Natural killer cell treated with Interleukin-12 subunit alpha and Interleukin-12 subunit beta and Interleukin-15 and Interleukin-18, amount 100 ng/mL, for 72 hours (primary cell): ENCODE data around the gene CDC42BPA. TPM values are rescaled to one million over a fixed set of nuclear protein-coding genes. Genes with fewer than 3 reads are reported as not detected.
"Not testable (repeated sequence)": the region's sequence is repeated elsewhere in the genome, so short reads cannot be mapped to it uniquely, and the experiment has no call there.

Experiments
- ATAC-seq, 2 donors: fragments of 150-1000 bp; cut with Tn5 transposase in 1 of 2; sonication (Bioruptor Pico), chemical (Tn5 transposase) in 1 of 2; 2 replicates each; pipeline ENCODE4 v1.10.0; 2021
- DNase-seq: peaks from one replicate; pipeline ENCODE4 v3.0.0; 2022; ENCODE audit warnings: low spot score
- H3K27ac Mint-ChIP-seq, 2 donors: 1 replicate in 1 of 2; 2 replicates in 1 of 2; pipeline ENCODE4 v1.8.0; 2022; ENCODE audit warnings: mixed read lengths in 2 of 2, mild to moderate bottlenecking in 1 of 2, moderate library complexity in 1 of 2
- H3K27me3 Mint-ChIP-seq, 2 donors: 1 replicate in 1 of 2; 2 replicates in 1 of 2; pipeline ENCODE4 v1.8.0; 2022; ENCODE audit warnings: mixed read lengths in 2 of 2
- H3K36me3 Mint-ChIP-seq: one replicate; pipeline ENCODE4 v1.8.0; 2022; ENCODE audit warnings: mixed read lengths
- H3K4me1 Mint-ChIP-seq, 2 donors: 1 replicate in 1 of 2; 2 replicates in 1 of 2; pipeline ENCODE4 v1.8.0; 2022; ENCODE audit warnings: low read depth in 2 of 2, mixed read lengths in 2 of 2, mild to moderate bottlenecking in 1 of 2
- H3K4me3 Mint-ChIP-seq: one replicate; pipeline ENCODE4 v1.8.0; 2022; ENCODE audit warnings: mixed read lengths
- H3K9me3 Mint-ChIP-seq: 2 replicates; pipeline ENCODE4 v1.8.0; 2022; ENCODE audit warnings: mixed read lengths
- total RNA-seq, 2 donors: library from RNA; stranded (reverse); gene quantifications; one replicate each; pipeline ENCODE4 v1.2.3, GENCODE V29; 2022

Gene CDC42BPA
- 1 to 10 TPM in 1 of 2 donors, under 1 TPM in 1; 0.64 to 2.8 TPM for total RNA-seq

GRCh38 chr1:227318016-227318852 is at the start of gene CDC42BPA:
Gene CDC42BPA (minus strand): TSS chr1:227318492. CDS start chr1:227317182, 1,310 bp downstream.
- H3K4me1 Mint-ChIP-seq = peaks cover 0 to 2% of the 10 kb centered on the region in 2 donors
- H3K4me3 Mint-ChIP-seq = peak within 1 kb of the TSS; percentile 74
- H3K9me3 Mint-ChIP-seq = no peaks in the 10 kb centered on the region
- no peaks in the 10 kb centered on the region for H3K36me3 Mint-ChIP-seq
- H3K27ac Mint-ChIP-seq = no peak within 1 kb of the TSS
- ATAC-seq = peak; percentile 71 to 80
- no peak for DNase-seq
- peaks cover 24 to 53% of the 10 kb centered on the region in 2 donors for H3K27me3 Mint-ChIP-seq

GRCh38 chr1:227368009-227368408 is 49.7 kb upstream of the CDC42BPA start:
- Mint-ChIP-seq H3K4me1 (no peaks in the 10 kb centered on the region), H3K9me3 (no peaks in the 10 kb centered on the region), H3K27me3 (peaks cover 0 to 6% of the 10 kb centered on the region in 2 donors), H3K36me3 (no peaks in the 10 kb centered on the region), H3K27ac (no peak overlapping the region), H3K4me3 (no peak overlapping the region)
- no peak for ATAC-seq
- no peak for DNase-seq

- ATAC-seq (no peak), DNase-seq (no peak)
- H3K4me1 Mint-ChIP-seq = no peaks in the 10 kb centered on the region
- no peak overlapping the region for H3K4me3 Mint-ChIP-seq
- H3K36me3 Mint-ChIP-seq = no peaks in the 10 kb centered on the region
- H3K27ac Mint-ChIP-seq = no peak overlapping the region
- H3K9me3 Mint-ChIP-seq = no peaks in the 10 kb centered on the region
- peaks cover 6% of the 10 kb centered on the region in 2 donors for H3K27me3 Mint-ChIP-seq
Observed at GRCh38 chr1:227365473-227366431, 47.5 kb upstream of the CDC42BPA start.

- no peaks in the 10 kb centered on the region for H3K4me1 Mint-ChIP-seq
- DNase-seq (no peak), ATAC-seq (no peak)
- no peaks in the 10 kb centered on the region for H3K9me3 Mint-ChIP-seq
- no peak overlapping the region for H3K4me3 Mint-ChIP-seq
- H3K27ac Mint-ChIP-seq = no peak overlapping the region
- H3K27me3 Mint-ChIP-seq = peaks cover 6% of the 10 kb centered on the region in 2 donors
- no peaks in the 10 kb centered on the region for H3K36me3 Mint-ChIP-seq
Observed at GRCh38 chr1:227364657-227365056, 46.4 kb upstream of the CDC42BPA start.

- Mint-ChIP-seq H3K4me1 (no peaks in the 10 kb centered on the region), H3K4me3 (no peak overlapping the region), H3K27ac (no peak overlapping the region), H3K9me3 (no peaks in the 10 kb centered on the region), H3K27me3 (peaks cover 6% of the 10 kb centered on the region in 2 donors), H3K36me3 (no peaks in the 10 kb centered on the region)
- no peak for DNase-seq
- no peak for ATAC-seq
Observed at GRCh38 chr1:227363825-227364224, 45.5 kb upstream of the CDC42BPA start.

GRCh38 chr1:227362039-227362438 is 43.7 kb upstream of the CDC42BPA start:
- H3K4me3 Mint-ChIP-seq = no peak overlapping the region
- H3K4me1 Mint-ChIP-seq = no peaks in the 10 kb centered on the region
- no peaks in the 10 kb centered on the region for H3K9me3 Mint-ChIP-seq
- DNase-seq (no peak), ATAC-seq (no peak)
- H3K27ac Mint-ChIP-seq = no peak overlapping the region
- peaks cover 6% of the 10 kb centered on the region in 2 donors for H3K27me3 Mint-ChIP-seq
- H3K36me3 Mint-ChIP-seq = no peaks in the 10 kb centered on the region

- H3K36me3 Mint-ChIP-seq = no peaks in the 10 kb centered on the region
- H3K27ac Mint-ChIP-seq = no peak overlapping the region
- no peak overlapping the region for H3K4me3 Mint-ChIP-seq
- H3K9me3 Mint-ChIP-seq = no peaks in the 10 kb centered on the region
- no peak for ATAC-seq
- no peak for DNase-seq
- H3K4me1 Mint-ChIP-seq = no peaks in the 10 kb centered on the region
- peaks cover 3 to 13% of the 10 kb centered on the region in 2 donors for H3K27me3 Mint-ChIP-seq
Observed at GRCh38 chr1:227357927-227358302, 39.6 kb upstream of the CDC42BPA start.

- ATAC-seq = no peak
- H3K27ac Mint-ChIP-seq = no peak overlapping the region
- H3K36me3 Mint-ChIP-seq = no peaks in the 10 kb centered on the region
- H3K4me1 Mint-ChIP-seq = no peaks in the 10 kb centered on the region
- H3K4me3 Mint-ChIP-seq = no peak overlapping the region
- no peak for DNase-seq
- H3K27me3 Mint-ChIP-seq = peaks cover 1 to 16% of the 10 kb centered on the region in 2 donors
- no peaks in the 10 kb centered on the region for H3K9me3 Mint-ChIP-seq
Observed at GRCh38 chr1:227357171-227357926, 39.1 kb upstream of the CDC42BPA start.

GRCh38 chr1:227356620-227357146 is 38.4 kb upstream of the CDC42BPA start:
- no peak overlapping the region for H3K4me3 Mint-ChIP-seq
- no peaks in the 10 kb centered on the region for H3K4me1 Mint-ChIP-seq
- DNase-seq = no peak
- no peaks in the 10 kb centered on the region for H3K36me3 Mint-ChIP-seq
- no peak overlapping the region for H3K27ac Mint-ChIP-seq
- no peak for ATAC-seq
- H3K9me3 Mint-ChIP-seq = no peaks in the 10 kb centered on the region
- H3K27me3 Mint-ChIP-seq = peaks cover 0 to 12% of the 10 kb centered on the region in 2 donors

GRCh38 chr1:227355542-227356245 is 37.4 kb upstream of the CDC42BPA start:
- Mint-ChIP-seq H3K27ac (no peak overlapping the region), H3K4me3 (no peak overlapping the region), H3K4me1 (no peaks in the 10 kb centered on the region), H3K27me3 (peaks cover 0 to 12% of the 10 kb centered on the region in 2 donors), H3K36me3 (no peaks in the 10 kb centered on the region), H3K9me3 (no peaks in the 10 kb centered on the region)
- DNase-seq = no peak
- ATAC-seq = peak in 1 of 2 donors; percentile 16

- Mint-ChIP-seq H3K36me3 (no peaks in the 10 kb centered on the region), H3K9me3 (no peaks in the 10 kb centered on the region), H3K27me3 (peaks cover 0 to 12% of the 10 kb centered on the region in 2 donors), H3K4me1 (no peaks in the 10 kb centered on the region), H3K4me3 (no peak overlapping the region), H3K27ac (no peak overlapping the region)
- no peak for ATAC-seq
- DNase-seq = no peak
Observed at GRCh38 chr1:227353186-227353585, 34.9 kb upstream of the CDC42BPA start.

- not testable (repeated sequence) for H3K27ac Mint-ChIP-seq
Observed at GRCh38 chr1:227352164-227352563, 33.9 kb upstream of the CDC42BPA start.

More at GRCh38 chr1:227352164-227352563, 33.9 kb upstream of the CDC42BPA start:
- not testable (repeated sequence) for H3K9me3 Mint-ChIP-seq, ATAC-seq, H3K36me3 Mint-ChIP-seq, DNase-seq, H3K4me1 Mint-ChIP-seq, H3K4me3 Mint-ChIP-seq
- peaks cover 0 to 12% of the 10 kb centered on the region in 2 donors for H3K27me3 Mint-ChIP-seq
